ENCODE data around the gene DLX3. TPM values are rescaled to one million over a fixed set of nuclear protein-coding genes. Genes with fewer than 3 reads are reported as not detected.

Gene DLX3
- total and polyA plus RNA-seq, 5 experiments from 2014 or later: 0.09 to 0.32 (median 0.22) TPM; not detected in 1

- Mint-ChIP-seq H3K4me1 (peaks cover 2 to 18% (median 7%) of the 10 kb centered on the region in 4 donors), H3K27me3 (peaks cover 13 to 75% (median 42%) of the 10 kb centered on the region in 5 donors), H3K4me3 (no peak overlapping the region), H3K36me3 (no peaks in the 10 kb centered on the region), H3K9me3 (no peaks in the 10 kb centered on the region), H3K27ac (no peak overlapping the region)
- POLR2A ChIA-PET: no interaction called here
- ATAC-seq (no peak), DNase-seq (no peak)
These were observed 8.4 kb downstream of the DLX3 start for GRCh38 chr17:49986396-49987289.

DNA sequence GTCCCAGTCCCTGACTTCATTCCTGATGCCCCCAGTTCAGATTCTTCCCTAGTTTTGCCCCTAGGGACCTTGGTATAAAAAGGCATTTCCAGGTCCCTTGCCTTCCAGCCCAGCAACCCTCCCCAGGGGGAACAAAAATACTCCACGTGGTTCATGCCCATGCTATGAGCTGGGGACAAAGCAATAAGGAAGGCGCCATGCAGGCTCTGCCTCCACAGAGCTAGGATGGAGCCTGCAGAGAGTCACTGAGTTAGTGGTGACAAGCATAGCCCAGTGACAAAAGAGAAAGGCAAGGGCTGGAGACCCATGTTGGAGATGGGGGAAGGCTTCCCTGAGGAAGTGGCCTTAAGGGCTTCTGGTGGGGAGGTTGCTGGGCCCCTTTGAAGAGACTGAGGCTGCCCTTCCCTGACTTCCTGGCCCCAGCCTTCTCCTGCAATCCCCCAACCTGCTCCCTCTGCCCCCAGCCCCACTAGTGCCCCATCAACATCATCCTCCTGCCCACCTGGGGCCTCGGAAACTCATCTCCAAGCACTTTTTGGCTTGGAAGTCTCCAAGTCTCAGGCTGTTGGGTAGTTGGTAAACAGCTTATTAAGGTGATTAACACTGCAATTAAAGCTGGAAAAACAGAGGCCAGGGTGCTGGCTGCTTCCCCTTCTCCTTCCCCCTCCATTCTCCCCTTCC lies 9.6 kb downstream of the DLX3 start:
- H3K27me3 Mint-ChIP-seq: peaks cover 16 to 77% (median 46%) of the 10 kb centered on the region in 5 donors
- no peak overlapping the region for H3K4me3 Mint-ChIP-seq
- no peak for ATAC-seq
- H3K36me3 Mint-ChIP-seq: no peaks in the 10 kb centered on the region
- H3K4me1 Mint-ChIP-seq: peaks cover 2 to 17% (median 5%) of the 10 kb centered on the region in 4 donors
- no peak for DNase-seq
- no peaks in the 10 kb centered on the region for H3K9me3 Mint-ChIP-seq
- no peak overlapping the region for H3K27ac Mint-ChIP-seq
- POLR2A ChIA-PET: no interaction called here

DNA sequence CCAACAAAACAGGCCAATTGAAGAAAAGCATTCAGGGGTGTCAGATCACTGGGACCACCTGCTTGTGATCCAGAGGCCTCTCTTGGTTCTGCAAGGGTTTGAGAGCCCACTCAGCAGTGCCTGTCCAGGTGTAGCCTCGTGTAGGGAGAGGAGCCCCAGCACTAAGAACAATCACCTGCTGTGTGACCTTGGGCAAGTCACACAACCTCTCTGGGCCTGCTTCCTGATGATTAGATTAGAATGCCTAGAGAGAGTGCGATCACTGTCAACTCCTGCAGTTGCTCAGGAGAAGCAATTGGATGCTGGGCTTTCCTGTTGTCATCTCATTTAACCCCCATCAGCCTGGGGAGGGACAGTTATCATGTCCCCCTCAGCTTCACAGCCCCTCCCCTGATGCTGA lies 10.2 kb downstream of the DLX3 start:
- Mint-ChIP-seq H3K27ac (peak overlapping the region in 1 of 10 donors; percentile 51), H3K36me3 (no peaks in the 10 kb centered on the region), H3K9me3 (no peaks in the 10 kb centered on the region), H3K4me1 (peaks cover 0 to 11% (median 1%) of the 10 kb centered on the region in 4 donors), H3K4me3 (no peak overlapping the region), H3K27me3 (peaks cover 16 to 79% (median 41%) of the 10 kb centered on the region in 5 donors)
- ATAC-seq (no peak), DNase-seq (peak in 1 of 10 donors; percentile 42)
- POLR2A ChIA-PET: no interaction called here

GRCh38 chr17:49984283-49984682 lies 10.7 kb downstream of the DLX3 start:
- peaks cover 0 to 10% (median 1%) of the 10 kb centered on the region in 4 donors for H3K4me1 Mint-ChIP-seq
- no peaks in the 10 kb centered on the region for H3K36me3 Mint-ChIP-seq
- DNase-seq: peak in 1 of 10 donors; percentile 40
- H3K27me3 Mint-ChIP-seq: peaks cover 16 to 79% (median 41%) of the 10 kb centered on the region in 5 donors
- POLR2A ChIA-PET: no interaction called here
- H3K9me3 Mint-ChIP-seq: no peaks in the 10 kb centered on the region
- H3K4me3 Mint-ChIP-seq: no peak overlapping the region
- H3K27ac Mint-ChIP-seq: peak overlapping the region in 1 of 10 donors; percentile 51
- no peak for ATAC-seq

GRCh38 chr17:49980703-49981197 lies 14.3 kb downstream of the DLX3 start:
- no peak for DNase-seq
- Mint-ChIP-seq H3K4me3 (no peak overlapping the region), H3K4me1 (no peaks in the 10 kb centered on the region), H3K27ac (no peak overlapping the region), H3K9me3 (no peaks in the 10 kb centered on the region), H3K36me3 (no peaks in the 10 kb centered on the region), H3K27me3 (peaks cover 5 to 72% (median 21%) of the 10 kb centered on the region in 5 donors)
- no peak for ATAC-seq
- POLR2A ChIA-PET: no interaction called here

DNA sequence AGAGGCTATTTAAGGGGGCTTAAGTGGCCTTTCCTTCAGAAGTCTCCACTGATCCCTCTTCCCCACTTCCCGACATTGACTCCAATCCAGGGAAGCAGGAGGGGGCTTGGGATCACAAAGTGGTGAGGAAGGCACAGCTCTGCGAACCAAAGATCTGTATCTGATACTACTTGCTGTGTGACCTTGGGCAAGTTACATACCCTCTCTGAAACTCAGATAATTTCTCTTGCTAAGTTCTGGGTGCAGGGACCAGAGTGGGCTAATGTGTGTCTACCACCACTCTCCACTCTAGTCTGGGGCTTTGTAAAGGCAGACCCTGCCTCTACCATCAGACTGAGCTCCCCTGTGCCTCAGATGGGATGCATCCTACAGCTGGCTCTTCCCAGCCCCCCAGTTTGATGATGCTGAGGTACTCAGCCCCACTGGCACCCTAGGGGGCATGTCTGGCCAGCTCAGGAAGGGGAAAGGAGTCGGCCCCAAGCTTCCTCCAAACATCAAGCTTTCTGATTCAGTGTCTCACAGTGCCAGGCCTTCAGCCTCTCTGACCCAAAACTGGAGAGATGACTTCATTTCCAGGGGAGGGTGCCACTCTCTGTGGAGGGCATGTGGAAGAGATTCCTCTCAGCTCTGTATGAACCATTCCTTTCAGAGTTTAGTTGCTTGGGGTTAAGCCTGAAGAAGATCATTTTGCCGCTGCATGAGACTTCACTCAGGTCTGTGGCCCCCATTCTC lies 15.1 kb downstream of the DLX3 start:
- Mint-ChIP-seq H3K36me3 (no peaks in the 10 kb centered on the region), H3K4me1 (no peaks in the 10 kb centered on the region), H3K27me3 (peaks cover 5 to 71% (median 24%) of the 10 kb centered on the region in 5 donors), H3K9me3 (no peaks in the 10 kb centered on the region), H3K4me3 (no peak overlapping the region), H3K27ac (no peak overlapping the region)
- DNase-seq: no peak
- POLR2A ChIA-PET: interaction anchor here (0.6 kb wide), 1 partner anchor 618 kb away, joined by 5 read pairs; no protein-coding TSS in a partner anchor
- ATAC-seq: no peak

DNA sequence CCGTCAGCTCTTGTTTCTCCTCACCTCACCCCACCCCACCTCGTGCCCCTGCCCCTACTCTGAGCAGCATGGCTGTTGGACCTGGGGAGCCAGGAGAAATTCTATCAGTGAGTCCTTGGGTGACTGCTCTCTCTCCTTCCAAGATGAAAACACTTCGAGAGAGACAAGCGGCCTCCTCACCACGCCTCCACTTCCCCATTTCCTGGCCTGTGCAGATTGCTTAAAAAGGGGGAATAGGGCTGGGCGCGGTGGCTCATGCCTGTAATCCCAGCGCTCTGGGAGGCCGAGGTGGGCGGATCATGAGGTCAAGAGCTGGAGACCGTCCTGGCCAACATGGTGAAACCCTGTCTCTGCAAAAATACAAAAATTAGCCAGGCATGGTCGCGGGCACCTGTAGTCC lies 16.5 kb downstream of the DLX3 start:
- Mint-ChIP-seq H3K9me3 (no peaks in the 10 kb centered on the region), H3K27me3 (peaks cover 8 to 75% (median 34%) of the 10 kb centered on the region in 5 donors), H3K27ac (no peak overlapping the region), H3K4me1 (no peaks in the 10 kb centered on the region), H3K36me3 (no peaks in the 10 kb centered on the region), H3K4me3 (no peak overlapping the region)
- POLR2A ChIA-PET: interaction anchor here (0.6 kb wide), 1 partner anchor 200 kb away, joined by 4 read pairs; no protein-coding TSS in a partner anchor
- DNase-seq (no peak), ATAC-seq (no peak)

GRCh38 chr17:49977463-49978389 lies 17.3 kb downstream of the DLX3 start:
- no peak for DNase-seq
- Mint-ChIP-seq H3K27me3 (peaks cover 10 to 83% (median 40%) of the 10 kb centered on the region in 5 donors), H3K9me3 (no peaks in the 10 kb centered on the region), H3K4me3 (no peak overlapping the region), H3K36me3 (no peaks in the 10 kb centered on the region), H3K4me1 (peaks cover 0 to 5% (median 4%) of the 10 kb centered on the region in 4 donors), H3K27ac (peak overlapping the region in 1 of 10 donors; percentile 29)
- no peak for ATAC-seq
- POLR2A ChIA-PET: no interaction called here

DNA sequence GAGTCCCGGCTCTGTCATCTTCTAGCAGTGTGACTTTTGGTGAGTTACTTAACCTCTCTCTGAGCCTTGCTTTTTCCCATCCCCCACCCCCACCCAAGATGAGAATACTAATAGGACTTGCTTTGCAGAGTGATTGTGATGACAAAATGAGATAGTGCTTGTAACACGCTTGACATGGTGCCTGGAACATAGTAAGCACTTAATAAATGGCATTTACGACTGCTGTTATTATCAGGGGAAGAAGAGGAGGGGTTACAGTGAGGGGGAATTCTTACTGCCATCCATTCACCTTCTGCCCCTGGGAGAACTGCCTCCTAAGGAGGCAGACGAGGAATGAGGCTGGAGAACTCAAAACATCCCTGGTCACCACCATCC lies 18.2 kb downstream of the DLX3 start:
- POLR2A ChIA-PET: no interaction called here
- ATAC-seq (no peak), DNase-seq (no peak)
- Mint-ChIP-seq H3K4me1 (peaks cover 0 to 14% (median 9%) of the 10 kb centered on the region in 4 donors), H3K27me3 (peaks cover 8 to 85% (median 34%) of the 10 kb centered on the region in 5 donors), H3K4me3 (no peak overlapping the region), H3K27ac (no peak overlapping the region), H3K9me3 (no peaks in the 10 kb centered on the region), H3K36me3 (no peaks in the 10 kb centered on the region)

GRCh38 chr17:49976163-49976827 lies 18.7 kb downstream of the DLX3 start:
- Mint-ChIP-seq H3K9me3 (no peaks in the 10 kb centered on the region), H3K4me1 (peaks cover 4 to 19% (median 14%) of the 10 kb centered on the region in 4 donors), H3K36me3 (no peaks in the 10 kb centered on the region), H3K4me3 (no peak overlapping the region), H3K27ac (no peak overlapping the region), H3K27me3 (peaks cover 10 to 85% (median 35%) of the 10 kb centered on the region in 5 donors)
- ATAC-seq (no peak), DNase-seq (no peak)
- POLR2A ChIA-PET: interaction anchor here (1.0 kb wide), 1 partner anchor 15 kb away, joined by 3 read pairs; no protein-coding TSS in a partner anchor

DNA sequence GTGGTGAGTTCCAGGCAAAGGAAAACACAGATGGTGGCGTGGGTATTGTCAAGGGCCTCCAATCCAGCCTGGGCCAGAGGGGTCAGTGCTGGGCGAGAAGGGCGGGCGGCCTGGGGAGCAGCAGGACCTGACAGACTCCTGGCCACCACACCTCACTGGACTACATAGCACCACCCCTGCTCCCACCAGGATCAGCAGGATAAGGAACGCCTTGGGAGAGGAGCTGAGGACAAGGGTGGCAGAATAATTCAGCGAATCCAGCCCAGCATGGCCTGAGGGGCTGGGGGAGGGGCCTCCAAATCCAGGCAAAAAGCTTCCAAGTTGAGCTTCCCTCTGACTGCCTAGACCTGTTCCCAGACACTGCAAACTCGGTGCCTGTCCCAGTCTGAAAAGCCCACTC lies 19.5 kb downstream of the DLX3 start:
- peaks cover 15 to 85% (median 38%) of the 10 kb centered on the region in 5 donors for H3K27me3 Mint-ChIP-seq
- no peaks in the 10 kb centered on the region for H3K9me3 Mint-ChIP-seq
- H3K27ac Mint-ChIP-seq: peak overlapping the region in 1 of 10 donors; percentile 79
- peaks cover 8 to 27% (median 21%) of the 10 kb centered on the region in 4 donors for H3K4me1 Mint-ChIP-seq
- H3K4me3 Mint-ChIP-seq: no peak overlapping the region
- H3K36me3 Mint-ChIP-seq: no peaks in the 10 kb centered on the region
- POLR2A ChIA-PET: interaction anchor here (1.0 kb wide), 1 partner anchor 14 kb away, joined by 3 read pairs; no protein-coding TSS in a partner anchor
- ATAC-seq: no peak
- no peak for DNase-seq

All from naive thymus-derived CD8-positive, alpha-beta T cell (primary cell).